ENCODE measurements around the gene E2F1.

The E2F1 gene

DNA sequence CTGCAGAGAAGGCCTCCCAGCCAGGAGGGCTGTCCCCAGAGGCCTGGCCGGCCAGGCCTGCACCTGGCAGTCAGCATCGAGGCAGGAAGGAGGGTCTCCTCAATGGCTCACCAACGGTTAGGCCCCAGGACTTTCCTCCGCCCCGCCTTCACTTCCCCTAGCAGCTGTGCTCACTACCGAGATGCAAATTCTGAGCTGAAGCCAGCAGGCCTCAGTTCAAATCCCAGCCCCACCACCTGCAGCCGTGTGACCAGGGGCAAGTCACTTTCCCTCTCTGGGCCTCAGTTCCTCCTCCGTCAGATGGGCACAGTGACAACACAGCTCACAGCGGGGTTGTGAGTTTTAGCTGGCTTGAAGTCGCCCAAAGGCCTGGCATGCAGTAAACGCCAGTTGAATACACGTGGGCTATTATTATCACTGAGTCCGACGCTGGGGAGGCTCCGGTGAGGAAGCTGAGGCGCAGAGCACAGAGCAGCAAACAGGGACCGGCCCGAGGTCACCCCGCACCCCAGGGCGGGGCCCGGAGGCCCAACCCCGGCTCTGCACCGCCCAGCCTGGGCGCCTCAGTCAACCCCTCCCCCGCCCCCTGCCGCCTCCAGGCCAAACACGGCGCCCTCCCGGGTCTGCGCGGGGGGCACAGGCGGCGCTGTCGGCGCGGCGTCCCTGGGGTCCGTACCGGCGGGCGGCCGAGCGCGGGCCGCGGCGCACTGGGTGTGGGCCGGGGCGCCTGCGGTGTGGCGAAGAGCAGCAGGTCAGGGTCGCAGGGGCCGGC lies 671 bp downstream of the E2F1 start:
- Histone ChIP-seq H3K4me1 (ENCODE audit: insufficient read depth, insufficient read length) (peaks cover 19% of the 10 kb centered on the region), H3K36me3 (ENCODE audit: insufficient read depth, insufficient read length, low read length) (peaks cover 23% of the 10 kb centered on the region), H3K4me3 (ENCODE audit: insufficient read length, low read depth) (peak overlapping the region; percentile 87), H3K9me3 (ENCODE audit: insufficient read depth, low read length) (no peaks in the 10 kb centered on the region), H3K27me3 (ENCODE audit: insufficient read depth, insufficient read length) (peaks cover 29% of the 10 kb centered on the region), H3K9ac (ENCODE audit: insufficient read length, low read depth) (peak overlapping the region; percentile 94)
- TF ChIP-seq ZNF274 (IDR thresholded peaks at IDR 0.05; ENCODE audit: low read depth, low read length): no peak
- no peak for TF ChIP-seq YY1 (IDR thresholded peaks at IDR 0.05; ENCODE audit: insufficient read depth, insufficient read length)
- no peak for TF ChIP-seq SUZ12 (IDR thresholded peaks at IDR 0.05; ENCODE audit: extremely low read depth, insufficient read depth, insufficient read length)
- no peak for DNase-seq (ENCODE audit: low read depth, low spot score)

DNA sequence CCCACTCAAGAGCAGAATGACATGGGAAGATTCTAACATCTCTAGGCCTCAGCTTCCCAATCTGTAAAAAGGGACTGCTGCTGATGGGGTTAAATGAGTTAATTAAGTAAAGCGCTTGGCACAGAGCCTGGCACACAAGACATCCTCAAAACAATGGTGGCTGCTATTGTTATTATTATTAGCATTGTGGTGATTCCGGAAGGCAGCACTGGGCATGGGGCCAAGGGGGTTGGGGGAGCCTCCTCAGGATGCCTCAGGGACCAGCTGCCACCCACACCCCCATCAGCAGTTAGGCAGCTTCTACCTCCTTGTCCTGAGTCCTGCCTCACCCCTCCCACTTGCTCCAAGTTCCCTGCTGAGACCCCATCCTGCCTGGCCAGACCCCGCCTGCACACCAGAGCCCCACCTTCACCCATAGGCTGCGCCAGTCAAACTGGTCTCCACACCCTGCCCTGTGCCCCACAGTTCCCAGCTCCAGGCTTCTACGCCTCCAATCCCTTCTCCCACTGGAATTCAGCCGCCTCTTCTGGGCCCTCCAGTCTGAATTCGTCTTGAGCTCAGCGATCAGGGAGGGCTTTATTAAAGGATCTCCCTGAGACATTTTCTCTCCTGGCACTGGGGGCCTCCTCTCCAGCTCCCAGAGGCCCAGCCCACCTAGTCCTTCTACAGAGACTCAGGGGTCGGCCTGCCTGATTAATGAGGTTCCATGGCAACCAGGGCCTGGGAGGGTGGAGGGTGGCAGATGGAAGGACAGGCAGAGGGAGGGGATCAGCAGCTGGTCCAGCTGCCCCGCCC lies 1.5 kb downstream of the E2F1 start:
- Histone ChIP-seq H3K36me3 (ENCODE audit: insufficient read depth, insufficient read length, low read length) (peaks cover 31% of the 10 kb centered on the region), H3K9me3 (ENCODE audit: insufficient read depth, low read length) (no peaks in the 10 kb centered on the region), H3K4me3 (ENCODE audit: insufficient read length, low read depth) (peak overlapping the region; percentile 87), H3K4me1 (ENCODE audit: insufficient read depth, insufficient read length) (peaks cover 23% of the 10 kb centered on the region), H3K9ac (ENCODE audit: insufficient read length, low read depth) (peak overlapping the region; percentile 94), H3K27me3 (ENCODE audit: insufficient read depth, insufficient read length) (peaks cover 29% of the 10 kb centered on the region)
- TF ChIP-seq ZNF274 (IDR thresholded peaks at IDR 0.05; ENCODE audit: low read depth, low read length) (no peak), YY1 (IDR thresholded peaks at IDR 0.05; ENCODE audit: insufficient read depth, insufficient read length) (no peak), SUZ12 (IDR thresholded peaks at IDR 0.05; ENCODE audit: extremely low read depth, insufficient read depth, insufficient read length) (no peak)
- no peak for DNase-seq (ENCODE audit: low read depth, low spot score)

DNA sequence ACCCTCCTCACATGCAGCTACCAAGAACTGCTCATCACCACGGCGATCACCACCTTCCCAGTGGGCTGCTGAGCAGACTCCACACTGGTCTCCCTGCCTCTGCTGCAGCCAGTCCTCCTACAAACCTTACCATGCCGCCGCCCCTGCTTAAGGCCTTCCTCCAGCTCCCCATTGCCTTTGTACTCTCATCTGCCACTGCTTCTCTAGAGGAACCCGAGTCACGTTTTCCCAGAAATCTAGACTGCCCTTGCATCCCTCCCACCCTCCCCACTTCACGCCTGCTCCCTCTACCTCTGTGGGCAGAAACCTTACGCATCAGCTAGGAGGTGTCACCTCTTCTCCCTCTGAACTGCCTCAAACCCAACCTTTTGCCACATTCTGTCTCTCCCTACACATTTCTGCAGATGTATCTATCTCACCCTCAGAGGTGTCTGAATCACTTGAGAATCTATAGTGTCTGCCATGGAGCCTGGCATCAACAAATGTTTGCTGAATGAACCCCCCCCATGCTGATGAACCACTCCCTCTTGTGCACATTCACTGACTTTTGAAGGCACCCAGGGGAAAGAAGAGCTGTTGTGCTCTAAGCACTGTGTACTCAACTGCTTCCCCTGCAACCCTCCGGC lies 4.3 kb downstream of the E2F1 start:
- Histone ChIP-seq H3K9me3 (ENCODE audit: insufficient read depth, low read length) (no peaks in the 10 kb centered on the region; the same call in 1 of the 2 replicates), H3K27me3 (ENCODE audit: insufficient read depth, insufficient read length) (peaks cover 2% of the 10 kb centered on the region), H3K4me1 (ENCODE audit: insufficient read depth, insufficient read length) (peaks cover 24% of the 10 kb centered on the region), H3K36me3 (ENCODE audit: insufficient read depth, insufficient read length, low read length) (peaks cover 59% of the 10 kb centered on the region), H3K9ac (ENCODE audit: insufficient read length, low read depth) (no peak overlapping the region), H3K4me3 (ENCODE audit: insufficient read length, low read depth) (no peak overlapping the region)
- DNase-seq (ENCODE audit: low read depth, low spot score): no peak
- TF ChIP-seq ZNF274 (IDR thresholded peaks at IDR 0.05; ENCODE audit: low read depth, low read length) (no peak), YY1 (IDR thresholded peaks at IDR 0.05; ENCODE audit: insufficient read depth, insufficient read length) (no peak), SUZ12 (IDR thresholded peaks at IDR 0.05; ENCODE audit: extremely low read depth, insufficient read depth, insufficient read length) (no peak)

DNA sequence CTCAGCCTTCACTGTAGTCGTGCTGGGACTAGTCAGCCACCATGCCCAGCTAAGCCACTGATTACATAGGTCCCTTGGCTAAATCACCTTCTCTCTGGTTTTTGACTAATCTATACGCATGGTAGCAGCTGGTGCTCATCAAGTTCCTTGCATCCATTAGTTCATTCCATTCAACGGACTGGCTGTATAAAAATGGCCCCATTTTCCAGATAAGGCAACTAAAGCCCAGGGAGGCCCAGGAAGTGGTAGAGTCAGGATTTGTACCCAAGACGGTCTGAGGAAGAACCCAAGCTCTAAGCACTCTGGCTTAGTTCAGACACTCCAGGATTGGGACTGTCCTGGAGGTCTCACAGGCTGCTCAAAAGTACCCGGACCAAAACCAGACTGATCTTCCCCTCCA lies 4.9 kb downstream of the E2F1 start:
- H3K9ac ChIP-seq (ENCODE audit: insufficient read length, low read depth): no peak overlapping the region
- peaks cover 65% of the 10 kb centered on the region for H3K36me3 ChIP-seq (ENCODE audit: insufficient read depth, insufficient read length, low read length)
- peaks cover 24% of the 10 kb centered on the region for H3K4me1 ChIP-seq (ENCODE audit: insufficient read depth, insufficient read length)
- no peaks in the 10 kb centered on the region; the same call in 1 of the 2 replicates for H3K9me3 ChIP-seq (ENCODE audit: insufficient read depth, low read length)
- DNase-seq (ENCODE audit: low read depth, low spot score): no peak
- no peak for TF ChIP-seq YY1 (IDR thresholded peaks at IDR 0.05; ENCODE audit: insufficient read depth, insufficient read length)
- TF ChIP-seq SUZ12 (IDR thresholded peaks at IDR 0.05; ENCODE audit: extremely low read depth, insufficient read depth, insufficient read length): no peak
- TF ChIP-seq ZNF274 (IDR thresholded peaks at IDR 0.05; ENCODE audit: low read depth, low read length): no peak
- H3K4me3 ChIP-seq (ENCODE audit: insufficient read length, low read depth): no peak overlapping the region
- no peaks in the 10 kb centered on the region for H3K27me3 ChIP-seq (ENCODE audit: insufficient read depth, insufficient read length)

DNA sequence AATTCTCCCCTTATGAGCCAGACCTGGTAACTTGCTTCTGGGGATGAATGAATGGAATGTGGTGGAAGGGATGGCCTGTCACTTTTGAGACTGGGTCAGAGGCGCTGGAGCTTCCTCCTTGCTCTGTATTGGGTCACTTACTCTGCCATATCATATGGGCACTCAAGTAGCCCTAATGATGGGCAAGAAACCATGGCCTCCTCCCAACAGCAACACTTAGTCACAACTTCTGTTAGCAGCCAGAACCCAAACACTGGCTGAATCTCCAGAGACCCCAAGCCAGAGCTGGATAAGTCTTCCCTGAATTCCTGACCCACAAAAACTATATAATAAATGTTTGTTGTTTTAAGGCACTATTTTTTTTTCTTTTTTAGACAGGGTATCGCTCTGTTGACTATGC lies 5.5 kb downstream of the E2F1 start:
- H3K4me3 ChIP-seq (ENCODE audit: insufficient read length, low read depth): no peak overlapping the region
- DNase-seq (ENCODE audit: low read depth, low spot score): no peak

GRCh38 chr20:33679758-33680485 lies 6.3 kb downstream of the E2F1 start:
- Histone ChIP-seq H3K4me3 (ENCODE audit: insufficient read length, low read depth) (no peak overlapping the region), H3K9ac (ENCODE audit: insufficient read length, low read depth) (no peak overlapping the region), H3K36me3 (ENCODE audit: insufficient read depth, insufficient read length, low read length) (peaks cover 69% of the 10 kb centered on the region), H3K27me3 (ENCODE audit: insufficient read depth, insufficient read length) (no peaks in the 10 kb centered on the region), H3K4me1 (ENCODE audit: insufficient read depth, insufficient read length) (peaks cover 33% of the 10 kb centered on the region), H3K9me3 (ENCODE audit: insufficient read depth, low read length) (no peaks in the 10 kb centered on the region; the same call in 1 of the 2 replicates)
- no peak for TF ChIP-seq ZNF274 (IDR thresholded peaks at IDR 0.05; ENCODE audit: low read depth, low read length)
- no peak for TF ChIP-seq YY1 (IDR thresholded peaks at IDR 0.05; ENCODE audit: insufficient read depth, insufficient read length)
- no peak for TF ChIP-seq SUZ12 (IDR thresholded peaks at IDR 0.05; ENCODE audit: extremely low read depth, insufficient read depth, insufficient read length)
- DNase-seq (ENCODE audit: low read depth, low spot score): no peak

More for the DNA sequence above, 5.5 kb downstream of the E2F1 start:
- TF ChIP-seq SUZ12 (IDR thresholded peaks at IDR 0.05; ENCODE audit: extremely low read depth, insufficient read depth, insufficient read length): no peak
- Histone ChIP-seq H3K27me3 (ENCODE audit: insufficient read depth, insufficient read length) (no peaks in the 10 kb centered on the region), H3K36me3 (ENCODE audit: insufficient read depth, insufficient read length, low read length) (peaks cover 69% of the 10 kb centered on the region), H3K9me3 (ENCODE audit: insufficient read depth, low read length) (no peaks in the 10 kb centered on the region; the same call in 1 of the 2 replicates), H3K4me1 (ENCODE audit: insufficient read depth, insufficient read length) (peaks cover 27% of the 10 kb centered on the region), H3K9ac (ENCODE audit: insufficient read length, low read depth) (no peak overlapping the region)
